ENCODE results near the gene CD82.

CD82 gene

DNA sequence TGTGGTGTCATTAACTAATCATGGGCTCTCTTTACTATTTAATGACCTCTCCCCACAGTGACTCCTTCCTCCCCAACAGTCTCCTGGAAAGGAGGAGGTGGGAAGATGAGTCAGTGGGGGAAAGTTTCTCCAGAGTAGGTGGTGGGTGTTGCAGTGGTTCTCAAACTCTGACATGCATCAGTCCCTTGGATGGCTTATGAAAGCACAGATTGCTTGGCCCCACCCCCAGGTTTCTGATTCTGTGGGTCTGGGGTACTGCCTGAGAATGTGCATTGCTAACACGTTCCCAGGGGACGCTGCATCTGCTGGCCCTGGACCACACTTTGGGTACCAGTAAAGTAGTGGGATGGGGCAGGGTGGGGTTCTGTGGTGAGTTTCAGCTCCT is 9.8 kb downstream of the CD82 start:
- DNase-seq (ENCODE audit: low spot score) (peak; percentile 70), FAIRE-seq (peak; percentile 83)

GRCh38 chr11:44575962-44576361 is 10.5 kb downstream of the CD82 start:
- DNase-seq (ENCODE audit: low spot score), result no peak
- no peak for FAIRE-seq

DNA sequence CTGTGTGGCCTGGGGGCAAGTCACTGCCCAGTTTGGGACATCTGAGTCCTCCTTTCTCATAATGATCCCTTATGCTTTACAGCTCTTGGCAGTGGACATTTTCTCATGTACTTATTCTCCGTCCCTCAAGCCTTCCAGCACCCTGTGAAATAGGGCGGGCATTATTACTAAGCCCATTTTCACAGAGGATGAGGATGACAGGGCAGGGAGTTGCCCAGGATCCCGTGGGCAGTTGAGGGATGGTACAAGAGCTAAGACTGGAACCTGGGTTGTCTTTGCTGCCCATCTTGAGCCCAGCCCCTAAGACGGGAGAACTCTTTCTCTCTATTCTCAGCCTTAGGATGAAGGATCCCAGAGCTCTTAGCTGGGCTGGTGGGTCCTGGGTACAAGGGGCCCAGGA is 11.2 kb downstream of the CD82 start:
- no peak for FAIRE-seq

GRCh38 chr11:44577231-44577830 is 11.9 kb downstream of the CD82 start:
- FAIRE-seq, result no peak
- no peak for DNase-seq (ENCODE audit: low spot score)

More for the DNA sequence above, 11.2 kb downstream of the CD82 start:
- no peak for DNase-seq (ENCODE audit: low spot score)

- DNase-seq (ENCODE audit: low spot score) (no peak), FAIRE-seq (no peak)
Measured at GRCh38 chr11:44578279-44578678, 12.8 kb downstream of the CD82 start.

- FAIRE-seq, result no peak
- no peak for DNase-seq (ENCODE audit: low spot score)
Measured at GRCh38 chr11:44579302-44579761, 13.9 kb downstream of the CD82 start.

- no peak for DNase-seq (ENCODE audit: low spot score)
Measured at GRCh38 chr11:44580701-44581100, 15.2 kb downstream of the CD82 start.

GRCh38 chr11:44581246-44581645 is 15.8 kb downstream of the CD82 start:
- no peak for DNase-seq (ENCODE audit: low spot score)
- no peak for FAIRE-seq

More at GRCh38 chr11:44580701-44581100, 15.2 kb downstream of the CD82 start:
- no peak for FAIRE-seq

DNA sequence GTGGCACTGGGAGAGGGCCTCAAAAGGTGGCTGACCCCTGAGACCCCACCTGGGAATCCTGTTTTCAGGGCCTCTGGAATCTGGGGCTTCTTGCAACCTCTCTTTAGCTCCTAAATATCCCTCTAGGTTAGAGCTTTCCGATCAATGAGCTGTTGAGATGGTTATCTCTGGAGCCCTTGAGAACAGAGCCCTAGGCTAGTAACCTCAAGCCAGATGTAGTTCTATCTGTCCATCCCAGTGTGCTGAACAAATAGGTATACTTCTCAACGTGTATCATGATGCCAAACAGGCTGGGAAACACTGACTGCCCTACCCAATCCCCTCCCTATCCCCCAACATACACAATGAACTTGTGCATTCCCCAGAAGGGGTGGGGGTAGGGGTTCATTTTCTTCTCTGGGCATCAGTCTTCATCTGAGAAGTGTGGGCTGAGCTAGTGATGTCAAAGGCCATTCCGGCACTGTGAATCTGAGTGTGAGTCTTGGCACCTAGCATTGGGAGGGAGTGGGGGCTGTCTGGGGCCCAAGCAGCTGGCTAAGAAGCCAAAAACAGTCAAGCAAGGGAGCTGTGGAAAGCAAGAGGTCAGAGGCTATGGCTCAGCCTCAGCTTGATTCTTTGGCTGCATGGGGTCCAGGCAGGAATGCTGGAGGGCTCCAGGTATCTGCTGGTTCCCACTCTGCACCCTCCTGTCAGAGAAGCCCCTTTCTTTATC is 17.3 kb downstream of the CD82 start:
- no peak for DNase-seq (ENCODE audit: low spot score)
- no peak for FAIRE-seq

GRCh38 chr11:44583353-44583669 is 17.8 kb downstream of the CD82 start:
- DNase-seq (ENCODE audit: low spot score) (no peak), FAIRE-seq (no peak)

GRCh38 chr11:44585421-44585820 is 20.0 kb downstream of the CD82 start:
- no peak for FAIRE-seq
- no peak for DNase-seq (ENCODE audit: low spot score)

DNA sequence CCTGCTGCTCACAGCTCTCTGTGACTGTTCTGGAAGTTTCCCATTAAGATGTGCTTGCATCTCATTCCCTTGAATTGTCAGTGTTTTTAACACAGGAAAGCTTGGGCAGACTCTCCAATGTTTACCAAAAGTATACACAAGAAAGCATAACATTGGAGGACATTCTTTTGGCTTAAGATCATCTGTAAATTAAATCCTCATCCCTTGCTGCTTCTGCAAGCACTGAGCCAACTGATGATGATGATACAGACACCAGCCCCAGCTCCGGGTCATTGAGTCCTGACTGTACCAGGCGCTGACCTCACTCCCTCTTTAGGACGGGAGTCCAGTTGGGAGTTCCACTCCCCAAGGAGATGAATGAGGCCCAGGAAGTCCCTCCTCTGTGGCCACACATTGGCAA is 23.8 kb downstream of the CD82 start:
- FAIRE-seq (no peak), DNase-seq (ENCODE audit: low spot score) (peak; percentile 67)

- DNase-seq (ENCODE audit: low spot score) (no peak), FAIRE-seq (no peak)
Measured at GRCh38 chr11:44590769-44591168, 25.3 kb downstream of the CD82 start.

DNA sequence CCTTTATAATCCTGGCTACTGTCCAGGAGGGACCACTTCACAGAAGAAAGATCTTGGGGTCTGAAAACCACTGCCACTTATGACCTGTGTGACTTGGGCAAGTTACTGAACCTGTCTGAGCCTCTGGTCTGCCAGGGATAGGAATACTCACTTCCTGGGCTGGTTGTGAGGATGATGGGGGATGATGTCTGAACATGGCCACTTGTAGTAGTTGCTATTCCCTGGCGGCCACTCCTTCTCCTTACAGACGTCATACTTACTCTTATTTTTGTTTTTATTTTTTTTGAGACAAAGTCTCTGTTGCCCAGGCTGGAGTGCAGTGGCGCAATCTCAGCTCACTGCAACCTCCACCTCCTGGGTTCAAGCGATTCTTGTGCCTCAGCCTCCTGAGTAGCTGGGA is 26.1 kb downstream of the CD82 start:
- DNase-seq (ENCODE audit: low spot score), result no peak
- no peak for FAIRE-seq

- no peak for FAIRE-seq
- DNase-seq (ENCODE audit: low spot score), result no peak
Measured at GRCh38 chr11:44592125-44592940, 26.9 kb downstream of the CD82 start.

GRCh38 chr11:44593251-44593650 is 27.8 kb downstream of the CD82 start:
- DNase-seq (ENCODE audit: low spot score) (no peak), FAIRE-seq (no peak)

- DNase-seq (ENCODE audit: low spot score) (no peak), FAIRE-seq (no peak)
Measured at GRCh38 chr11:44595006-44595405, 29.5 kb downstream of the CD82 start.

DNA sequence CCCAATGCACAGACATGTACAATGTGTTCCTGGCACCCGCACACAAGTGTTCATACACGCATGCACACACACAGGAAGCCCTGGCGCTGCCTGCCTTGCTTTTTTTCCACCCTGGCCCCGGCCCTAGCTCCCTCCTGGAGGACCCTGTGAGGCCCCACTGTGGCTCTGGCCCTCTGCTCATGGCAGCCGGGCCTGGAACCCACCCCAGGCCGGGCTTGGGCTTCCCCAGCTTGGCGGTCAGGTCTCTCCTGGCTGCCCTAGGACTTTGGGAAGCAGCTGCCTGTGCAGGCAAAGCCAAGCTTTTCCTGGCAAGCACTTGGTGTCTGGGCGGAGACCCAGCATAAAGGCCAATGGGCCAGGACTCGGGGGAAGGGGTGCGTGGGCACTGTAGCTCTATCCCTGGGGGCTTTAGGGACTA is 30.5 kb downstream of the CD82 start:
- no peak for DNase-seq (ENCODE audit: low spot score)

DNA sequence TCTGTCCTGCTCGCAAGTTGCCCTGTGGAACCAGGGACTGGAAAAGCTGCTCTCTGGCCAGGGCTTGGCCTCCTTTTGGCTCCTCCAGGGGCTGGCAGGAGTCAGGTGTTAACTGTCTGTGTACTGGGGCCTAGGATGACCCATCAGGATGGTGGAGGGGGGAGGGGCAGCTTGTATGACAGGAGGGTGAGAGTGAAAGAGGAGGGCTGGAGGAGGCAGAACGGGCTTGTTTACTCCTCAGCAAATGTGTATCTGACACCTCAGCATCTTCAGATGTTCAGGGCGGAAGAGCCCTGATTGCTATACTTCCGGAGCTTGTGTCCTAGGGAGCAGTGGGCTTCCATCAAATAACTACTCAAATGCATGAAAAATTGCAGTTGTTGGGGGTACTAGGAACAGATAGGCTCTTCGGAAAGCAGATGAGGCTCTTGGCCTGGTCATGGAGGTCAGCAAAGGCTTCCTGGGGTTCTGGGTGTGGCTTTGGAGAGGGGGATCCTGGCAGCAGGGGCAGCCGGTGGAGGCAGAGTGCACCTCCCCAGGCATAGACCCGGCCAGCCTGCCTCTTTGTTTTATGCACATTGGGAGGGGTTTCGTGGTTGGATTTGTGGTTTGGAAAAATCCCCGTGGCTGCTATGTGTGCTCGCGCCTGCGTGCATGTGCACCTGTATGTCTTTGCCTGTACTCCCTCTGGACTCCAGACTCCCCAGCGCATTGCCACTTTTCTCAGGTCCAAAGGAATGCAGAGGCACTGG is 31.2 kb downstream of the CD82 start:
- no peak for FAIRE-seq
- no peak for DNase-seq (ENCODE audit: low spot score)

More for the DNA sequence above, 30.5 kb downstream of the CD82 start:
- FAIRE-seq, result no peak

DNA sequence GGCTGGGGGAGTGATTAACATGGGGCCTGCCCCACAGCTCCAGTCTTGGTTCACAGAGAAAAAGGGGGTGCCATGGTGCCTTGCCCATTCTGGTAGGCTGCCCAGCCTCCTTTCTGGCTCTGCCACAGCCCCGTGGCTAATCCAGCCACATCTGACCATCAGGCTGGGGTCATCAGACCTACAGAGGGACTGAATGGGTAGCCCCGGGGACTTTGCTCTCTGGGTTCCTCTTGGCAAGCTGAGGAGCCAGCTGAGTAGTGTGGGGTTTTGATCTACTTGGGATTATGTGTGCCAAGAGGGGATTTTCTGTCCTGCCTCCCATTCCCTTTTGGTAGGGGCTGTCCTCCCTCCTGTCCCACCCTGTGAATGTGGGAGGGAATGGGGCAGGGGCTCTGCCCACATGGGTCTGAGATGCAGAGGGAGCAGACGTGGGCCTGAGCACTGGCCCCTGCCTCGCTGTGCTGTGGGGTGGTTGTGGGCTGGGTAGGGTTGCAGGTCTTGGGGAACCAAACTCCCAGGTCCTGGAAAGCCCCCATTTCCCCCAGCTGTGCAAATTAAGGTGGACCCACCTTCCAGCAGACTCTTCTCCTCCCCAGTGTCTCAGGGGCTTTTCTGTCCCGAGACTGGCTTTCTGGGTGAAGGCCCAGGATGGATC is 32.0 kb downstream of the CD82 start:
- DNase-seq (ENCODE audit: low spot score), result no peak
- no peak for FAIRE-seq

DNA sequence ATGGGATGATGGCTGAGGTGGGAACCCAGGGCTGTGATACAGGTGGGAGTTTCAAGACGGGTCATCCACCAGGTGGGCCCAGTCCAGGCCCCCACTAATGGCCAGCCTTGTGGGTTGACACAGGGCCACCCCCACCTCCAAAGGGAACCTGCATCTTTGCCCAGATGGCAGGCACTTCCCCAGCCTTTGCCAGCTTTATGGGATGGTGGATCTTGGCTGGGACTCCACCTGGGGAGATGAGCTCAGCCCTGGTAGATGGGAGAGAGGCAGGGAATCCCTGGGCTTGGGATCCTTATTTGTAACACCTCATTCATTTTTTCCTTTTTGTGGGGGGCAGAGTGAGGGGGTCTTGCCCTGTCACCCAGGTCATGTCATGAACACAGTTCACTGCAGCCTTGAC is 33.4 kb downstream of the CD82 start:
- FAIRE-seq, result no peak
- no peak for DNase-seq (ENCODE audit: low spot score)

Measured in RCC 7860 (cell line).